Panc1 (cell line): Measurements from ENCODE around the gene MSI2. TPM values are rescaled to one million over a fixed set of nuclear protein-coding genes. Genes with fewer than 3 reads are reported as not detected.

Experiments
- ATAC-seq: fragments of 200-7000 bp; cut with Tn5 transposase; 2 replicates; pipeline ENCODE4 v1.9.1; 2020; ENCODE audit warnings: mild to moderate bottlenecking, moderate library complexity
- BruUV-seq: library from RNA; stranded (reverse); fragments of 400-500 nt; replicated peaks from 2 replicates; lab custom pipeline; 2021; lab: Mats Ljungman, UMichigan
- CTCF ChIA-PET: fragments of 300-600 bp; sonication (Branson Sonifier 250); formaldehyde crosslinking; loops from one replicate; lab custom pipeline; 2022; ENCODE audit warnings: antibody characterized with exemption; lab: Charles Lee
- POLR2A ChIA-PET: fragments of 300-600 bp; sonication (Branson Sonifier 250); formaldehyde crosslinking; loops from one replicate; lab custom pipeline; 2022; ENCODE audit warnings: antibody characterized with exemption; lab: Charles Lee
- DNase-seq: peaks from one replicate; pipeline ENCODE4 v3.0.0-alpha.2; 2010; ENCODE audit warnings: low read depth, low spot score
- H3K27ac ChIP-seq: 2 replicates; pipeline ENCODE4 v1.5.1; 2011; ENCODE audit warnings: mild to moderate bottlenecking, low read length, inconsistent platforms
- H3K27me3 ChIP-seq: fragments of 200-500 bp; sonication (Bioruptor generic); 2 replicates; pipeline ENCODE4 v1.6.0; 2014; ENCODE audit warnings: low read length, inconsistent platforms; ENCODE audit not compliant: control insufficient read depth, insufficient read depth
- H3K36me3 ChIP-seq: fragments of 200-500 bp; sonication (Bioruptor generic); 2 replicates; pipeline ENCODE4 v1.5.1; 2014; ENCODE audit warnings: inconsistent platforms, mild to moderate bottlenecking, low read length, moderate library complexity; ENCODE audit not compliant: control insufficient read depth, insufficient read depth
- H3K4me1 ChIP-seq: 2 replicates; pipeline ENCODE4 v1.5.1; 2011; ENCODE audit warnings: inconsistent platforms, mild to moderate bottlenecking, low read length, moderate library complexity; ENCODE audit not compliant: control insufficient read depth, insufficient read depth
- H3K4me3 ChIP-seq, 2 experiments: 2 replicates each; pipeline ENCODE4 v1.5.1; 2011 to 2012; ENCODE audit warnings: low read depth in 2 of 2, low read length in 2 of 2, mild to moderate bottlenecking in 2 of 2, inconsistent platforms in 1 of 2, moderate library complexity in 1 of 2
- H3K9me3 ChIP-seq: fragments of 200-500 bp; sonication (Bioruptor generic); 2 replicates; pipeline ENCODE4 v1.5.1; 2014; ENCODE audit warnings: low read depth, mild to moderate bottlenecking, inconsistent platforms, low read length, moderate library complexity; ENCODE audit not compliant: control insufficient read depth, insufficient read depth
- CTCF ChIP-seq: fragments of 450-650 bp; IDR thresholded peaks from 2 replicates; pipeline ENCODE4 v1.5.1; 2017; ENCODE audit warnings: mild to moderate bottlenecking
- POLR2AphosphoS5 ChIP-seq: IDR thresholded peaks from 2 replicates; pipeline ENCODE4 v1.6.1; 2012; ENCODE audit warnings: mild to moderate bottlenecking, low read depth, low read length, moderate library complexity
- REST ChIP-seq, 2 experiments: IDR thresholded peaks; 2 replicates each; pipeline ENCODE4 v1.6.1; 2011 to 2012; ENCODE audit warnings: low read depth in 2 of 2, control low read depth in 1 of 2, low read length in 1 of 2, mild to moderate bottlenecking in 1 of 2, moderate library complexity in 1 of 2; ENCODE audit not compliant: insufficient read depth in 1 of 2
- SIN3A ChIP-seq: IDR thresholded peaks from 2 replicates; pipeline ENCODE4 v1.6.1; 2012; ENCODE audit warnings: low read depth, mild to moderate bottlenecking, low read length, moderate library complexity, borderline replicate concordance; ENCODE audit not compliant: insufficient read depth
- TCF7L2 ChIP-seq: IDR thresholded peaks from 2 replicates; pipeline ENCODE4 v1.6.1; 2011; ENCODE audit warnings: mild to moderate bottlenecking, low read depth, low read length, inconsistent platforms
- in situ Hi-C: cut with HindIII; loops from 2 replicates; pipeline ENCODE4 v1.10.0; 2016; ENCODE audit warnings: low sequenced_read_pairs, low pct_unique_long_range_greater_than_20kb
- intact Hi-C: fragments of 100-400 bp; cut with micrococcal nuclease; formaldehyde crosslinking; loops from one replicate; pipeline ENCODE4 v1.10.0; 2022; ENCODE audit not compliant: unreplicated experiment
- total RNA-seq: library from RNA; stranded (reverse); gene quantifications from one replicate; pipeline ENCODE4 v1.2.1, GENCODE V29; 2021; ENCODE audit not compliant: unreplicated experiment

Gene MSI2
- total RNA-seq, 1 experiment from 2014 or later: 38.5 TPM

GRCh38 chr17:57493625-57494024, 237.3 kb downstream of the MSI2 start:
- Histone ChIP-seq H3K27me3 (no peaks in the 10 kb centered on the region), H3K9me3 (no peaks in the 10 kb centered on the region), H3K4me3 (no peak overlapping the region), H3K27ac (no peak overlapping the region), H3K4me1 (no peaks in the 10 kb centered on the region), H3K36me3 (no peaks in the 10 kb centered on the region)
- intact Hi-C loops: no loop called here
- DNase-seq (no peak), ATAC-seq (no peak)
- TF ChIP-seq POLR2AphosphoS5: no peak
- no peak for TF ChIP-seq TCF7L2
- TF ChIP-seq SIN3A: no peak
- TF ChIP-seq CTCF: no peak
- no peak for TF ChIP-seq REST (IDR thresholded peaks at IDR 0.05; ENCODE audit: insufficient read depth in 1 of 2, low read depth in 2 of 2, low read length in 1 of 2)
- in situ Hi-C loops: no loop called here
- ChIA-PET POLR2A (no interaction called here), CTCF (no interaction called here)
- no TSS peak for BruUV-seq

GRCh38 chr17:57494443-57494842, 238.1 kb downstream of the MSI2 start:
- in situ Hi-C loops (no loop called here), intact Hi-C loops (no loop called here)
- Histone ChIP-seq H3K9me3 (no peaks in the 10 kb centered on the region), H3K4me3 (no peak overlapping the region), H3K36me3 (no peaks in the 10 kb centered on the region), H3K27me3 (no peaks in the 10 kb centered on the region), H3K4me1 (no peaks in the 10 kb centered on the region), H3K27ac (no peak overlapping the region)
- ChIA-PET POLR2A (no interaction called here), CTCF (no interaction called here)
- no TSS peak for BruUV-seq
- TF ChIP-seq REST (IDR thresholded peaks at IDR 0.05; ENCODE audit: insufficient read depth in 1 of 2, low read depth in 2 of 2, low read length in 1 of 2) (no peak), CTCF (no peak)
- ATAC-seq (no peak), DNase-seq (no peak)
